ENCODE results near the gene TSHZ3. TPM values are rescaled to one million over a fixed set of nuclear protein-coding genes. Genes with fewer than 3 reads are reported as not detected.

The TSHZ3 gene
- polyA plus RNA-seq, 1 experiment, result 5.1 TPM

DNA sequence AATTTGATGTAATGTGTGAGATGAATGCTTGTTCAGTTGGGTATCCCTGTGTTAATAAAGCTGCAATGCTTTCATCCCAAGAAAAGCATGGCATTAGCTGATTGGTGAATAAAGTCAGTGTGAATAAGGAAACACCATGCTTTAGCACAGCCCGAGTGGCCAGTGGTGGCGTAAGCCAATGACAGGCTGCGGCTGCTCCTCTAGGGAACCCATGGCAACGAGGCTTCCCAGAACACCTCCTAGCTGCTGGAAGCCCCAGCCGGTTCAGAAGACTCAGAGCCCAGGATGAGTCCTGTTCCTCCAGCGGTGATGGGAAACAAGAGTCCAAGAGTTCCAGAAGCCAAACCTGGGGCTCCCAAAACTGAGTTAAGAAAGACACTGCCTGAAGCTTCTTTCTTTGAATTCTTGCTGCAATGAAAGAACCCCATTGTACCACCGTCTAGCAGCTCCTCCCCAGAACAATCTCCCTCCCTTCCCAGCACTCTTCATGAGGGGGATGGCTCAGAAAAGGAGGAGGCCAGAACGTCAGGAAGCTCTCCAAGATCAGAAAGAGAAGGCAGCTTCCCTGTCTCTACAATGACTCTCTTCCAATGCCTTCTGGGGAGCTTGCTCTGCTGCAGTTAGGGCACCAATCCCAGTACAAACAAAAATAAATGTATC is 58.2 kb downstream of the TSHZ3 start:
- H3K27me3 ChIP-seq (ENCODE audit: control insufficient read depth, insufficient read depth, low read length), result no peaks in the 10 kb centered on the region
- TF ChIP-seq, protein P1, sequence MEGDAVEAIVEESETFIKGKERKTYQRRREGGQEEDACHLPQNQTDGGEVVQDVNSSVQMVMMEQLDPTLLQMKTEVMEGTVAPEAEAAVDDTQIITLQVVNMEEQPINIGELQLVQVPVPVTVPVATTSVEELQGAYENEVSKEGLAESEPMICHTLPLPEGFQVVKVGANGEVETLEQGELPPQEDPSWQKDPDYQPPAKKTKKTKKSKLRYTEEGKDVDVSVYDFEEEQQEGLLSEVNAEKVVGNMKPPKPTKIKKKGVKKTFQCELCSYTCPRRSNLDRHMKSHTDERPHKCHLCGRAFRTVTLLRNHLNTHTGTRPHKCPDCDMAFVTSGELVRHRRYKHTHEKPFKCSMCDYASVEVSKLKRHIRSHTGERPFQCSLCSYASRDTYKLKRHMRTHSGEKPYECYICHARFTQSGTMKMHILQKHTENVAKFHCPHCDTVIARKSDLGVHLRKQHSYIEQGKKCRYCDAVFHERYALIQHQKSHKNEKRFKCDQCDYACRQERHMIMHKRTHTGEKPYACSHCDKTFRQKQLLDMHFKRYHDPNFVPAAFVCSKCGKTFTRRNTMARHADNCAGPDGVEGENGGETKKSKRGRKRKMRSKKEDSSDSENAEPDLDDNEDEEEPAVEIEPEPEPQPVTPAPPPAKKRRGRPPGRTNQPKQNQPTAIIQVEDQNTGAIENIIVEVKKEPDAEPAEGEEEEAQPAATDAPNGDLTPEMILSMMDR (IDR thresholded peaks at IDR 0.05; ENCODE audit: insufficient read depth, low read depth, low read length), result no peak
- DNase-seq (ENCODE audit: low read depth), result no peak
- no peaks in the 10 kb centered on the region for H3K36me3 ChIP-seq (ENCODE audit: control insufficient read depth, insufficient read depth, low read length)
- CTCF ChIA-PET, result interaction anchor here (0.9 to 1.1 kb wide), 2 partner anchors 41 to 57 kb away, joined by 3 read pairs; no protein-coding TSS in a partner anchor
- POLR2A ChIA-PET, result no interaction called here
- no peak overlapping the region for H3K4me3 ChIP-seq (ENCODE audit: low read depth, low read length)

GRCh38 chr19:31289976-31290375 is 59.3 kb downstream of the TSHZ3 start:
- CTCF ChIA-PET, result interaction anchor here (1.1 kb wide), 1 partner anchor 56 kb away, joined by 3 read pairs; no protein-coding TSS in a partner anchor
- Histone ChIP-seq H3K27me3 (ENCODE audit: control insufficient read depth, insufficient read depth, low read length) (no peaks in the 10 kb centered on the region), H3K4me3 (ENCODE audit: low read depth, low read length) (no peak overlapping the region), H3K36me3 (ENCODE audit: control insufficient read depth, insufficient read depth, low read length) (no peaks in the 10 kb centered on the region)
- DNase-seq (ENCODE audit: low read depth), result no peak
- POLR2A ChIA-PET, result no interaction called here
- TF ChIP-seq, protein P1 (IDR thresholded peaks at IDR 0.05; ENCODE audit: insufficient read depth, low read depth, low read length), result no peak

DNA sequence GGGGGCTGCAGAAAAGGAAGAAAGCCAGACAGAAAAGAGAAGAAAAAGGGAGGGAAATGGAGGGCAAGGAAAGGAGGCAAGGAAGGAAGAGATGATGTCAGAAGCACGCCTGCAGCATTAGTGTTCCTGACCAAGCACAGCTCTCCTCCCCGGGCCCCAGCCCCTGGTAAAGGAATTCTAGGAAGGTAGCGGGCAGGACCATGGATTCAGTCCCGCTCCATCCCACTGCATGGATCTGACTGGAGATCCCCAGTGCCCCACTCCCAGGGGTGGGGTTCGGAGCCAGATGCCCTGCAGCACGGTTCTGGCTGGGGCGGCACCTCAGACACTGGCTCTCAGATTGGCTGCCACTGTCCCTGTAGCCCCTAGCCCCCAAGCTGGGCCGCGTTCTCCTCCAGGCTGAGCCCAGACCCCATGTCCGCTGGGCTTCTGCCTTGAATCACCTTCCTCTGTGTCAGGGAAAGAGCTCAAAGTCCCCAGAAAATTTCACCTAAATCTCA is 59.8 kb downstream of the TSHZ3 start:
- no peaks in the 10 kb centered on the region for H3K27me3 ChIP-seq (ENCODE audit: control insufficient read depth, insufficient read depth, low read length)
- no peaks in the 10 kb centered on the region for H3K36me3 ChIP-seq (ENCODE audit: control insufficient read depth, insufficient read depth, low read length)
- CTCF ChIA-PET, result no interaction called here
- TF ChIP-seq, protein P1 (IDR thresholded peaks at IDR 0.05; ENCODE audit: insufficient read depth, low read depth, low read length), result no peak
- no peak for DNase-seq (ENCODE audit: low read depth)
- POLR2A ChIA-PET, result no interaction called here
- no peak overlapping the region for H3K4me3 ChIP-seq (ENCODE audit: low read depth, low read length)

GRCh38 chr19:31286491-31286890 is 62.7 kb downstream of the TSHZ3 start:
- CTCF ChIA-PET, result interaction anchor here (0.7 kb wide), 1 partner anchor 275 kb away, joined by 3 read pairs; no protein-coding TSS in a partner anchor
- POLR2A ChIA-PET, result no interaction called here
- DNase-seq (ENCODE audit: low read depth), result no peak
- Histone ChIP-seq H3K27me3 (ENCODE audit: control insufficient read depth, insufficient read depth, low read length) (no peaks in the 10 kb centered on the region), H3K4me3 (ENCODE audit: low read depth, low read length) (no peak overlapping the region), H3K36me3 (ENCODE audit: control insufficient read depth, insufficient read depth, low read length) (no peaks in the 10 kb centered on the region; the same call in 1 of the 2 replicates)
- TF ChIP-seq, protein P1 (IDR thresholded peaks at IDR 0.05; ENCODE audit: insufficient read depth, low read depth, low read length), result no peak

DNA sequence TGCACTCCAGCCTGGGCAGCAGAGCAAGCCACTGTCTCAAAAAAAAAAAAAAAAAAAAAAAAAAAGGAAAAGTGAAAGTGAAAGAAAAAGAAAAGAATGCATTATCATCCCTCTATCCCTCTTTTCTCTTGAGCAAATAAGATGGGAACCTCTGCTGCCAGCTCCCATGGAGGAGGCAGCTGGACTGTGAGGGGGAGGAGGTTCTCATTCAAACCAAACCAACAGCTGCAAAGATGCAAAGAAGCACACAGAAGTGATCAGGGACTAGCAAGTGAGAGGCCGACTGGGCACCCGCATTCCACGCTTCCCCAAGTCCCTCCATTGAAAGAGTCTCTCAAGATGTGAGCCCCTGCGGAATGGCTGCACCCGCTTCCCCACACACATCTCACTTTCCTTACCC is 63.5 kb downstream of the TSHZ3 start:
- Histone ChIP-seq H3K27me3 (ENCODE audit: control insufficient read depth, insufficient read depth, low read length) (no peaks in the 10 kb centered on the region), H3K36me3 (ENCODE audit: control insufficient read depth, insufficient read depth, low read length) (no peaks in the 10 kb centered on the region; the same call in 1 of the 2 replicates), H3K4me3 (ENCODE audit: low read depth, low read length) (no peak overlapping the region)
- no peak for DNase-seq (ENCODE audit: low read depth)
- ChIA-PET CTCF (interaction anchor here (0.7 kb wide), 1 partner anchor 276 kb away, joined by 3 read pairs; no protein-coding TSS in a partner anchor), POLR2A (no interaction called here)
- TF ChIP-seq, protein P1 (IDR thresholded peaks at IDR 0.05; ENCODE audit: insufficient read depth, low read depth, low read length), result no peak

Measured in BJ (cell line).